ENCODE results near the gene BCAS3.

The BCAS3 gene

DNA sequence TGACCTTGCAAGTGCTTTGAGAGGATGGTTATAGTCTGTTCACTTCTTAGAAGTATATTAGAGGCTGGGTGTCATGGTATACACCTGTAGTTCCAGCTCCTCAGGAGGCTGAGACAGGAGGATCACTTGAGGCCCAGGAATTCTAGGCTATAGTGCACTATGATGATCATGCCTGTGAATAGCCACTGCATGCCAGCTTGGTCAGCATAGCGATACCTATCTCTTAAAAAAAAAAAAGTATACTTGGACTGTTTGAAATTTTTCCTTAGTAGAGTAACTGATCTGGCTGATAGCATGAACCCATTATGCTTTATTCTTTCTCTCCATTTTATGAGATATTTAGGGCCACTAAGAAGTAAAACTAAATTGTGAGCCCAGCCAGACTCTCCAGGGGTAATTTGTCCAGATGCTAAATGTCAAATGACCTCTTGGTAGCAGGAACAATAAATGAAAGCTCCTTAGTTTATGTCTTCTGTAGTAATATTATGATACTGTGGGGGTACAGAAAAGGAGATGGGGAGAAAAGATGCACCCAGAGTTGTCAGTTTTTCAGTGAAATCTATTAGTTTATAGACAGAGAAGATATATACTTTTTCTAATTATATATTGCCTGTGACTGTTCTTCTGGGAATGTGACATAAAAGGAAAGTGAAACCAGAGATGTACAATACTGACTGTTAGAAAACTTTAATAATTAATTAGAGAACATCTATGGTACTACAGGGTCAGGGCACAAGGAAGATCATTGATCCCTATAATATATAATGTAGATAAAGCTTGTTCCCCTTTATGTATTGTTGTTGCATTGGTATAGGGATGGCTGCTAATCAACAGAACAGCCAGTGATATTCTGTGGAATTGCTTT lies 386.7 kb downstream of the BCAS3 start:
- H3K4me1 ChIP-seq (ENCODE audit: control insufficient read depth, low read length) = no peaks in the 10 kb centered on the region
- no peak overlapping the region for H3K27ac ChIP-seq (ENCODE audit: low read depth, low read length)
- H3K27me3 ChIP-seq (ENCODE audit: control insufficient read depth, low read length) = peaks cover 6% of the 10 kb centered on the region
- H3K9me3 ChIP-seq (ENCODE audit: control insufficient read depth, insufficient read depth, low read length) = no peaks in the 10 kb centered on the region
- no peaks in the 10 kb centered on the region for H3K36me3 ChIP-seq (ENCODE audit: control insufficient read depth, low read length)
- no peaks in the 10 kb centered on the region for H3K79me2 ChIP-seq (ENCODE audit: control insufficient read depth, low read length)
- no peaks in the 10 kb centered on the region for H3K9me2 ChIP-seq (replicated peaks; ENCODE audit: control insufficient read depth, low read length)
- no peak overlapping the region for H3K4me2 ChIP-seq (ENCODE audit: low read length)
- no peaks in the 10 kb centered on the region for H3F3A ChIP-seq (ENCODE audit: control insufficient read depth, insufficient read depth)
- H3K4me3 ChIP-seq (ENCODE audit: low read length) = no peak overlapping the region
- TF ChIP-seq, protein P1, sequence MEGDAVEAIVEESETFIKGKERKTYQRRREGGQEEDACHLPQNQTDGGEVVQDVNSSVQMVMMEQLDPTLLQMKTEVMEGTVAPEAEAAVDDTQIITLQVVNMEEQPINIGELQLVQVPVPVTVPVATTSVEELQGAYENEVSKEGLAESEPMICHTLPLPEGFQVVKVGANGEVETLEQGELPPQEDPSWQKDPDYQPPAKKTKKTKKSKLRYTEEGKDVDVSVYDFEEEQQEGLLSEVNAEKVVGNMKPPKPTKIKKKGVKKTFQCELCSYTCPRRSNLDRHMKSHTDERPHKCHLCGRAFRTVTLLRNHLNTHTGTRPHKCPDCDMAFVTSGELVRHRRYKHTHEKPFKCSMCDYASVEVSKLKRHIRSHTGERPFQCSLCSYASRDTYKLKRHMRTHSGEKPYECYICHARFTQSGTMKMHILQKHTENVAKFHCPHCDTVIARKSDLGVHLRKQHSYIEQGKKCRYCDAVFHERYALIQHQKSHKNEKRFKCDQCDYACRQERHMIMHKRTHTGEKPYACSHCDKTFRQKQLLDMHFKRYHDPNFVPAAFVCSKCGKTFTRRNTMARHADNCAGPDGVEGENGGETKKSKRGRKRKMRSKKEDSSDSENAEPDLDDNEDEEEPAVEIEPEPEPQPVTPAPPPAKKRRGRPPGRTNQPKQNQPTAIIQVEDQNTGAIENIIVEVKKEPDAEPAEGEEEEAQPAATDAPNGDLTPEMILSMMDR (IDR thresholded peaks at IDR 0.05; ENCODE audit: low read depth, low read length, poor library complexity, severe bottlenecking) = no peak
- no peak for TF ChIP-seq EZH2phosphoT487 (IDR thresholded peaks at IDR 0.05; ENCODE audit: borderline replicate concordance, low read length)
- H4K20me1 ChIP-seq (ENCODE audit: control insufficient read depth, insufficient read depth, low read depth, low read length) = no peaks in the 10 kb centered on the region

DNA sequence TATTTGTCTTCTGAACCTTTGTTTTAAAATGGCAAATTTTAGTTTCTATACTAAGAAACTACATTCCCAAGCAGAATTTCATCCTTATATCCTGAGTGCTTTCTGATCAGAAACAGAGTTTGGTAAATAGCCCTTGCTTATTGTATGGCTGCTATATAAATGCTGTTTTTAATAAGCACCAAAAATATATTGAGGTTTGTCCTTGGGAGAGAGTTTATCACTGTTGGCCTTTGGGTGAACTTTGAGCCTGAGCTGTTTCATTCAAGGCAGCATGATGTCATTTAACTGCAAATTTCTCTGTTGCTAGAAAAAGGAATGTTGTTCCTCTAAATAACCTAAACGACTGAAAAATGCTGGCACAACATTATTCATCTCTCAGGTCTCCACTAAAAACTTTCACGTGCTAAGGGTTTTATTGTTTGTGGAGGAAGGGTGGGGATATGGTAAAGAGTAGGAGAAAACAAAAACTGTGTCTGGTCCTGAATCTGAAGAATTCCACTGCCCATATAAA lies 387.7 kb downstream of the BCAS3 start:
- Histone ChIP-seq H3K4me1 (ENCODE audit: control insufficient read depth, low read length) (no peaks in the 10 kb centered on the region), H3K4me2 (ENCODE audit: low read length) (no peak overlapping the region), H3K27me3 (ENCODE audit: control insufficient read depth, low read length) (peaks cover 6% of the 10 kb centered on the region), H4K20me1 (ENCODE audit: control insufficient read depth, insufficient read depth, low read depth, low read length) (no peaks in the 10 kb centered on the region), H3K36me3 (ENCODE audit: control insufficient read depth, low read length) (no peaks in the 10 kb centered on the region), H3K79me2 (ENCODE audit: control insufficient read depth, low read length) (no peaks in the 10 kb centered on the region), H3F3A (ENCODE audit: control insufficient read depth, insufficient read depth) (no peaks in the 10 kb centered on the region), H3K4me3 (ENCODE audit: low read length) (no peak overlapping the region), H3K9me3 (ENCODE audit: control insufficient read depth, insufficient read depth, low read length) (no peaks in the 10 kb centered on the region), H3K27ac (ENCODE audit: low read depth, low read length) (no peak overlapping the region), H3K9me2 (replicated peaks; ENCODE audit: control insufficient read depth, low read length) (no peaks in the 10 kb centered on the region)
- TF ChIP-seq, protein P1 (IDR thresholded peaks at IDR 0.05; ENCODE audit: low read depth, low read length, poor library complexity, severe bottlenecking) = no peak
- no peak for TF ChIP-seq EZH2phosphoT487 (IDR thresholded peaks at IDR 0.05; ENCODE audit: borderline replicate concordance, low read length)

DNA sequence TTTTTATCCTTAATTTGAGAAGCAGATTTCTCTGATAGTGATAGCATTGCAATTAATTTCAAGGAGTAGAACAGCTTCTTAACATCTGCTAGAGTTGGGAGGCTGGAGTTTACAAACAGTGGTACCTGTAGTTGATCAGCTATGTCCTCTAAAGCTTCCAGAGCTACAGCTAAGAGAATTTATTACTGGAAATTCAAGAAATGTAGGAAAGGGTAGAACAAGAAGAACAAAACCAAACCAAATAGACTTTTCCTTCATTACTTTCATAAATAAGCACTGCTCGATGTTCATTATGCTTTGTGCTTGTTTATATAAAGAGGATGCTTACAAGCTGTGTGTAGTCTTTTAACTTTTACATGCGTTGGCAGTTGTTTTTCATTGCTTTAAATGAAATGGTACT lies 388.4 kb downstream of the BCAS3 start:
- H3K4me1 ChIP-seq (ENCODE audit: control insufficient read depth, low read length) = no peaks in the 10 kb centered on the region
- peaks cover 6% of the 10 kb centered on the region for H3K27me3 ChIP-seq (ENCODE audit: control insufficient read depth, low read length)
- H3K27ac ChIP-seq (ENCODE audit: low read depth, low read length) = no peak overlapping the region
- no peaks in the 10 kb centered on the region for H3K79me2 ChIP-seq (ENCODE audit: control insufficient read depth, low read length)
- H3K9me3 ChIP-seq (ENCODE audit: control insufficient read depth, insufficient read depth, low read length) = no peaks in the 10 kb centered on the region
- H4K20me1 ChIP-seq (ENCODE audit: control insufficient read depth, insufficient read depth, low read depth, low read length) = no peaks in the 10 kb centered on the region
- H3K4me3 ChIP-seq (ENCODE audit: low read length) = no peak overlapping the region
- H3K4me2 ChIP-seq (ENCODE audit: low read length) = no peak overlapping the region
- TF ChIP-seq, protein P1 (IDR thresholded peaks at IDR 0.05; ENCODE audit: low read depth, low read length, poor library complexity, severe bottlenecking) = no peak
- no peak for TF ChIP-seq EZH2phosphoT487 (IDR thresholded peaks at IDR 0.05; ENCODE audit: borderline replicate concordance, low read length)
- H3K36me3 ChIP-seq (ENCODE audit: control insufficient read depth, low read length) = no peaks in the 10 kb centered on the region
- H3K9me2 ChIP-seq (replicated peaks; ENCODE audit: control insufficient read depth, low read length) = no peaks in the 10 kb centered on the region
- H3F3A ChIP-seq (ENCODE audit: control insufficient read depth, insufficient read depth) = no peaks in the 10 kb centered on the region

Measured in DOHH2 (cell line).